Stimulated activated CD4-positive, alpha-beta T cell treated with anti-CD3 and anti-CD28 coated beads, Interleukin-12 subunit alpha, Interleukin-12 subunit beta, amount 100 ng/mL, for 48 hours (primary cell): ENCODE results near the gene PDE1C.
"Not testable (repeated sequence)": the region's sequence is repeated elsewhere in the genome, so short reads cannot be mapped to it uniquely, and the experiment has no call there.

Source experiments
- DNase-seq, 3 donors: peaks; one replicate each; pipeline ENCODE4 v3.0.0-alpha.2; 2020; ENCODE audit warnings: low read depth in 2 of 3, low spot score in 1 of 3

Gene PDE1C

GRCh38 chr7:32070406-32071360 lies at the start of gene PDE1C:
PDE1C (minus strand) TSS chr7:32070407.
- no peak for DNase-seq

GRCh38 chr7:32119790-32120196 lies 49.6 kb upstream of the PDE1C start:
- DNase-seq, result no peak

- DNase-seq, result no peak
Observed at GRCh38 chr7:32117837-32118236, 47.6 kb upstream of the PDE1C start.

GRCh38 chr7:32116436-32116835 lies 46.2 kb upstream of the PDE1C start:
- no peak for DNase-seq

- no peak for DNase-seq
Observed at GRCh38 chr7:32115831-32116230, 45.6 kb upstream of the PDE1C start.

- DNase-seq, result no peak
Observed at GRCh38 chr7:32108651-32109050, 38.4 kb upstream of the PDE1C start.

- no peak for DNase-seq
Observed at GRCh38 chr7:32104766-32105165, 34.6 kb upstream of the PDE1C start.

- DNase-seq, result no peak
Observed at GRCh38 chr7:32103361-32103760, 33.2 kb upstream of the PDE1C start.

GRCh38 chr7:32102432-32102873 lies 32.2 kb upstream of the PDE1C start:
- DNase-seq, result no peak

- DNase-seq, result no peak
Observed at GRCh38 chr7:32100407-32100907, 30.2 kb upstream of the PDE1C start.

GRCh38 chr7:32094516-32094915 lies 24.3 kb upstream of the PDE1C start:
- DNase-seq, result no peak

GRCh38 chr7:32093415-32094408 lies 23.5 kb upstream of the PDE1C start:
- no peak for DNase-seq

GRCh38 chr7:32092346-32092745 lies 22.1 kb upstream of the PDE1C start:
- DNase-seq, result no peak

GRCh38 chr7:32091608-32092210 lies 21.5 kb upstream of the PDE1C start:
- no peak for DNase-seq

GRCh38 chr7:32089678-32090077 lies 19.5 kb upstream of the PDE1C start:
- DNase-seq, result no peak

- no peak for DNase-seq
Observed at GRCh38 chr7:32089256-32089655, 19.0 kb upstream of the PDE1C start.

- DNase-seq, result no peak
Observed at GRCh38 chr7:32088451-32088881, 18.3 kb upstream of the PDE1C start.

- no peak for DNase-seq
Observed at GRCh38 chr7:32079510-32079909, 9.3 kb upstream of the PDE1C start.

GRCh38 chr7:32078824-32079223 lies 8.6 kb upstream of the PDE1C start:
- no peak for DNase-seq

- DNase-seq, result no peak
Observed at GRCh38 chr7:32077806-32078205, 7.6 kb upstream of the PDE1C start.

GRCh38 chr7:32076802-32077201 lies 6.6 kb upstream of the PDE1C start:
- not testable (repeated sequence) for DNase-seq
